ENCODE data around the gene MATN4.
A peak's percentile ranks its signal among the peaks of the same experiment; 100 is the strongest.

The MATN4 gene

DNA sequence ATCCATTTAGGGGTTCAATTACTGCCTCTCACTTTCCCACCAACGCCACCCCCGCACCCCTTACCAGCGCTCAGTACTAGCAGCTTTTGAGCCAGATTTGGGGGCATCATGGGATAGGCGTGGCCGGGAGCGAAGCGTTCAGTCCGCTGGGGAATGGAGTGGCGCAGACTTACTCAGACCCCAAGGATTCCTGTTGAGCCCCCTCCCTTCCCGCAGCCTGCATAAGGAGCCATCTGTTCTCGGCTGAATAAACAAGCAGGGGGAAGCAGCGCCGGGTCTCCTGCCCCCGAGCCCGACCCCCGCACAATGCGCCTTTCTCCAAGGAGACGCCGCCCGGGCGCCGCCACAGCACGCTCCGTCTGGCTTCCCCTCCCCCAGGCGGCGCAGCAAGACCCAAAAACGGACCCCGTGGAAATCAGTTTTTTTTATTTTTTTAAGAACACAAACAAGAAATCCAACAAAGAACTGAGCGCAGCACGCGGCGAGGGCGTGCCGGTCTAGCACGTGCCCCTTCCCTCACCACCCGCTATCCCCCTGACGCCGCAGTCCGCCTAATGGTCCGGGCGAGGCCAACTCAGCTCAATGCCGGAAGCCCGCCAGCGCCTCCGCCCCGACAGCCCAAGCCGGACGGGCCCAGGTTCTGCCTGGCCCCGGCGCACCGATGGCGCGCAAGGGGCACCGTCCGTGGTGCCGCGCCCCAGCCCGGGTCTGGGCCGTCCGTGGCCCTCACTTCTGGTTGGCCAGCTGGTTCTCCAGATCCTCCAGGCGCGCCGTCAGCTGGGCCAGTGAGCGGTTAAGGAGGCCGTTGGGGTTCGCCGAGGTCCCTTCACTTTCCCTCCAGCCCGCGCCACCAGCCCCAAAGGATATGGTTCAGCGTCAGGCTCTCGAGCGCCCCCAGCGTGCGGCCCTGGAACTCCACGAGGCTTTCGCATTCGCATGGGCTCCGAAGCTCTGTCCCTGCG lies 14.8 kb downstream of the MATN4 start:
- Mint-ChIP-seq H3K9me3 (peaks cover 24% of the 10 kb centered on the region), H3K27me3 (ENCODE audit: low read depth, poor library complexity) (peaks cover 51% of the 10 kb centered on the region), H3K36me3 (ENCODE audit: low read depth) (no peaks in the 10 kb centered on the region), H3K4me1 (peaks cover 21% of the 10 kb centered on the region), H3K4me3 (peak overlapping the region; percentile 80), H3K27ac (no peak overlapping the region)
- DNase-seq = peak; percentile 95
- TF ChIP-seq, protein P1, sequence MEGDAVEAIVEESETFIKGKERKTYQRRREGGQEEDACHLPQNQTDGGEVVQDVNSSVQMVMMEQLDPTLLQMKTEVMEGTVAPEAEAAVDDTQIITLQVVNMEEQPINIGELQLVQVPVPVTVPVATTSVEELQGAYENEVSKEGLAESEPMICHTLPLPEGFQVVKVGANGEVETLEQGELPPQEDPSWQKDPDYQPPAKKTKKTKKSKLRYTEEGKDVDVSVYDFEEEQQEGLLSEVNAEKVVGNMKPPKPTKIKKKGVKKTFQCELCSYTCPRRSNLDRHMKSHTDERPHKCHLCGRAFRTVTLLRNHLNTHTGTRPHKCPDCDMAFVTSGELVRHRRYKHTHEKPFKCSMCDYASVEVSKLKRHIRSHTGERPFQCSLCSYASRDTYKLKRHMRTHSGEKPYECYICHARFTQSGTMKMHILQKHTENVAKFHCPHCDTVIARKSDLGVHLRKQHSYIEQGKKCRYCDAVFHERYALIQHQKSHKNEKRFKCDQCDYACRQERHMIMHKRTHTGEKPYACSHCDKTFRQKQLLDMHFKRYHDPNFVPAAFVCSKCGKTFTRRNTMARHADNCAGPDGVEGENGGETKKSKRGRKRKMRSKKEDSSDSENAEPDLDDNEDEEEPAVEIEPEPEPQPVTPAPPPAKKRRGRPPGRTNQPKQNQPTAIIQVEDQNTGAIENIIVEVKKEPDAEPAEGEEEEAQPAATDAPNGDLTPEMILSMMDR (IDR thresholded peaks at IDR 0.05) = peak; percentile 89

DNA sequence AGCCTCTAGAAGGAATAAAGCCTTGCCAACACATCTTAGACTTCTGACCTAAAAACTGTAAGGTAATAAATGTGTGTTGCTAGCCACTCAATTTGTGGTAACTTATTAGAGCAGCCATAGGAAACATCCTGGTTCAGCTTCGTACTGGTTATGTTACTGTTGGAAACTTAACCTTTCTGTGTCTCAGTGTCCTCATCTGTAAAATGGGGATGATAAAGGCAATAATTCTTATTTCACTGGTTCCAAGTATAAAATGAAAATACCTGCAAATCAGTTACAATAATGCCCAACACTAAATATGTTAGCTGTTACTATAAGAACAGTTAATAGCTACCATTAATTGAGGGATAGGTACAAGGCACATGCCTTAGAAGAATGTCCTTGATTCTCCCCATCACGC lies 15.8 kb downstream of the MATN4 start:
- Mint-ChIP-seq H3K27me3 (ENCODE audit: low read depth, poor library complexity) (peaks cover 48% of the 10 kb centered on the region), H3K4me3 (peak overlapping the region; percentile 80), H3K4me1 (peaks cover 21% of the 10 kb centered on the region), H3K9me3 (peaks cover 24% of the 10 kb centered on the region), H3K36me3 (ENCODE audit: low read depth) (no peaks in the 10 kb centered on the region), H3K27ac (no peak overlapping the region)
- TF ChIP-seq, protein P1 (IDR thresholded peaks at IDR 0.05) = no peak
- DNase-seq = no peak

DNA sequence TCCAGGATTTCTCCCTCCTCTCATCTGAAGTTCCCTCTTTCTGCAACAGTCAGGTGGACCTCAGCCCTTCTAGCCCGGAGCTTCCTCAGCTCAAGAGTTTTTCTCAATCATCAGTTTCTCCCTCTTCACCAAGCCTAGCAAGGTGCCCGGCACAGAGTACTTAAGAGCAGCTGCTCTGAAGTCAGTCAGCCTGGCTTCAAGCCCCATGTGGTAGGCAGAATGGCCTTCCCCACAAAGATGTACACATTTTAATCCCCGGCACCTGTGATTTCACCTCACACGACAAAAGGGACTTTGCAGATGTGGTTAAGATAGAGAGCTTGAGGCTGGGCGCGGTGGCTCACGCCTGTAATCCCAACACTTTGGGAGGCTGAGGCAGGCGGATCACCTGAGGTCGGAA lies 16.6 kb downstream of the MATN4 start:
- peaks cover 21% of the 10 kb centered on the region for H3K4me1 Mint-ChIP-seq
- no peaks in the 10 kb centered on the region for H3K36me3 Mint-ChIP-seq (ENCODE audit: low read depth)
- TF ChIP-seq, protein P1 (IDR thresholded peaks at IDR 0.05) = no peak
- peaks cover 24% of the 10 kb centered on the region for H3K9me3 Mint-ChIP-seq
- peaks cover 51% of the 10 kb centered on the region for H3K27me3 Mint-ChIP-seq (ENCODE audit: low read depth, poor library complexity)
- no peak for DNase-seq
- H3K4me3 Mint-ChIP-seq = no peak overlapping the region
- H3K27ac Mint-ChIP-seq = no peak overlapping the region

DNA sequence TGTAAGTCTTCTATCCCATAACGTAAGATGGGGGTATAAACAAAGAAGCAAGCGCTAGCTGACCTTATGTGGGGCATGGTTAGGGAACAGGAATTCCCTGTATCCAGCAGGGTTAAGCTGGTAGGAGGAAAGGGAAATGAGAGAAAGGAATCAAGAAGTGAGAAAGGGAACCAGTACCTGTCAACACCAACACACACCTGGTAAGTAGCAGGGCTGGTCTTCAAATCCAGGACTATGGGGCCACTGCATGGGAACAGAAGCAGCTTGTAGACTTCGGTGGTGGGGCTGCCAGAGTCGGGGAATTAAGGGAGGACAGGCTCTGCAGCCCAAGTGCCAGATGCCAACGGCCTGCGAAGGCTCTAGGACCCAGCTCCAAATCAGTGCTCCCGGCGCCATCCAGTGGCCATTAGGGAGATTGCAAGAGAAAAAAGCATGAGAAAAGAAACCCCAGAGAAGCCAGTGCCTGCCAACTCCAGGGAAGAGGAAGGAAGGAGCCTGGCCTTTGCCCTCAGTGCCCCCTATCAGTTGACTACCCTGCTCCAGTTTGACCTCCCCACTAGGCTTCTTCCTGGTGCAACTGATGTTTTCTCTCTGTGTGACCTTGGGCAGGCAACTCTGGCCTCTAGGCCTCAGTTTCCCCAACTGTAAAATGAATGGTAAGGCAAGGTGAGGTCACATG lies 17.3 kb downstream of the MATN4 start:
- no peak overlapping the region for H3K4me3 Mint-ChIP-seq
- peaks cover 54% of the 10 kb centered on the region for H3K27me3 Mint-ChIP-seq (ENCODE audit: low read depth, poor library complexity)

DNA sequence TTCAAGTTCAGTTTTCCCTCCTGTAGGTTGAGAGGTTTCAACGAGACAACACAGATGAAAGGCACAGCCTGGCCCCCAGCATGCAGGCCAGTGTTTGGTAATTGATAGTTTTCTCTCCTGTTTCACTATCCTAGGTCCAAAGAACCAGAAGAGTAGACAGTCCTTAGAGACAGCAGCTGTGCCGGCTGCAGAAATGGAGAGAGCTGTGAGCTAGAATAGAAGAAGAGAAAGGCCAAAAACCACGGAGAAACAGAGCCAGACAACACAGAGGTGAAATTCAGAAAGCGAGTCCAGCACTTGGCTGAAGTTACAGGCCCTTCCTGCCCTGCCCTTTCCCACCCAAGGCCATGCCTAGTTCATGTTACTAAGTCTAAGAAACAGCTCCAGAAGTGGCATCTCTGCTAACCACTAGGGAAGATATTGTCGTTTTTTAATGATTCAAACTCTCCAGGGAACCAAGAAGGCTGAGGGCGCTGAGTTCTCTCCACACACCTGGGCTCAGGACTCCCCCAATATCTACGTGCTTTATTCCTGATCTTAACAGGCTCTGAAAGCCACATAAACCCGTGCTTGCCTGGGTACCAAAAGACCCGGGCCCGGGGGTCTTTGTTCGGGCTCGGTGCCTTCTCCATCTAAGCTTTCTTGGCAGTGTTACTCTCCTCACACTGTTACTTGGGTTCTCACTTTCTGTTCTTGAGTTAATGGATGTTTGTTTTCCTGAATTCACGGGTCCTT lies 18.0 kb downstream of the MATN4 start:
- Mint-ChIP-seq H3K27ac (no peak overlapping the region), H3K4me3 (no peak overlapping the region), H3K36me3 (ENCODE audit: low read depth) (no peaks in the 10 kb centered on the region), H3K27me3 (ENCODE audit: low read depth, poor library complexity) (peaks cover 55% of the 10 kb centered on the region), H3K4me1 (peaks cover 21% of the 10 kb centered on the region), H3K9me3 (peaks cover 13% of the 10 kb centered on the region)
- DNase-seq = no peak
- TF ChIP-seq, protein P1 (IDR thresholded peaks at IDR 0.05) = no peak

More for the DNA sequence above, 17.3 kb downstream of the MATN4 start:
- Mint-ChIP-seq H3K4me1 (peaks cover 21% of the 10 kb centered on the region), H3K9me3 (peaks cover 20% of the 10 kb centered on the region), H3K36me3 (ENCODE audit: low read depth) (no peaks in the 10 kb centered on the region), H3K27ac (no peak overlapping the region)
- DNase-seq = peak; percentile 84
- TF ChIP-seq, protein P1 (IDR thresholded peaks at IDR 0.05) = peak; percentile 83
